ENCODE measurements around the gene NINL.
"Not testable (repeated sequence)": the region's sequence is repeated elsewhere in the genome, so short reads cannot be mapped to it uniquely, and the experiment has no call there.

Gene NINL

DNA sequence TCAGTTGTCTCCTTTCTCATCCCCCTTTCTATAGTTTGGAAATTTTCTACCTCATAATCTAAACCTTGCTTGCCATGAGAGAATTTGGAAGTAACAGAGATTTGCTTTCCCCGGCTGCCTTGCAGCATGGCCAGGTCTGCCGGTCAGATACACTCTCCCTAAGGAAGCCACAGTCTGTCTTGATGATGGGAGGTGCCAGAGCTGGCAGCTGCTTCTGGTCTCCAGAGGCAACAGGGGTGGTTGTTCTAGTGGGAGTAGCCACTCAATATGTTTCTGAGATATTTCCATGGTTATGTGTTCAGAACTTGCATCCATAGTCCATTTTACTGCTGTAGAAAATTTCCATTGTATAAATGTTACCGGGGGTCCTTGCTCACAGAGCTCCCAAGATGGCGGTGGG is 5.4 kb upstream of the NINL start:
- not testable (repeated sequence) for DNase-seq

DNA sequence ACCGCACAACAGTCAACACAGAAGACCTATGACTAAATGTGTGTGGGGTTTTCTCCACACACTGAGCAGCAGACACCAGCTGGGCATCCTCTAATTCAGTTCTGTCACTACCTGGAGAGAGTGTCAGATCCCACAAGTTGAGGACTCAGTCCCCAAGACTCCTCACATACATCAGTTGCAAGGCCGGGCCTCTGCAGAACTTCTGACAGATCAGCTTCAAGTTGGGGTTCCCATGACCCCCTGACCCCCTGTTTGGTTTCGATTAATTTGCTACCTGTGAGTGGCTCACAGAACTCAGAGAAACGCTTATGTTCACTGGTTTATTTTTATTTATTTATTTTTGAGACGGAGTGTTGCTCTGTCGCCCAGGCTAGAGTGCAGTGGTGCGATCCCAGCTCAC is 3.2 kb upstream of the NINL start:
- no peak for DNase-seq

DNA sequence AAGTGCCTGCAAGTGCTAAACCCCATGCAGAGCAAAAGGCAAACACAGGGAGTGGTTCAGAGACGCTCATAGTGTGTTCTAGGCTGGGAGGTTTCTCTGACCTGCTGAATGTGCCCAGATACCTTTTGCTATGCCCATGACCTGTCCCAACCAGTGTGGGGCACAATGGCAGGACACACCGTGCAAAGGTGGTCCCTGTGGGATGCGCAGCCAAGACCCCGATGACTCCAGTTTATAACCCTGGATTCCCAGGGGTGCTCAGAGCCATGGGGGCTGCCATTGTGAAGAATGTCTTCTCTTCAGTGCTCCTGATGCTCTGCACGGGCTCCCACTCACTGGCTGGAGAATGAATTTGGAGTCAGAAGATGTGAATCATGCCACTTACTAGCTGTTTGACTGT is 2.2 kb upstream of the NINL start:
- no peak for DNase-seq

DNA sequence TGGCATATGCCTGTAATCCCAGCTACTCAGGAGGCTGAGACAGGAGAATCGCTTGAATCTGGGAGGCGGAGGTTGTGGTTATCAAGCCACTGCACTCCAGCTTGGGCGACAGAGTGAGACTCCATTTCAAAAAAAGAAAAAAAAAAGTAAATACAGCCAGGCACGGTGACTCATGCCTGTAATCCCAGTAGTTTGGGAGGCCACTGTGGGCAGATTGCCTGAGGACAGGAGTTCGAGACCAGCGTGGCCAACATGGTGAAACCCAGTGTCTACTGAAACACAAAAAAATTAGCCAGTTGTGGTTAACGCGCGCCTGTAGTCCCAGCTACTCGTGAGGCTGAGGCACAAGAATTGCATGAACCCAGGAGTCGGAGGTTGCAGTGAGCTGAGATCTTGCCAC is 1.5 kb upstream of the NINL start:
- no peak for DNase-seq

DNA sequence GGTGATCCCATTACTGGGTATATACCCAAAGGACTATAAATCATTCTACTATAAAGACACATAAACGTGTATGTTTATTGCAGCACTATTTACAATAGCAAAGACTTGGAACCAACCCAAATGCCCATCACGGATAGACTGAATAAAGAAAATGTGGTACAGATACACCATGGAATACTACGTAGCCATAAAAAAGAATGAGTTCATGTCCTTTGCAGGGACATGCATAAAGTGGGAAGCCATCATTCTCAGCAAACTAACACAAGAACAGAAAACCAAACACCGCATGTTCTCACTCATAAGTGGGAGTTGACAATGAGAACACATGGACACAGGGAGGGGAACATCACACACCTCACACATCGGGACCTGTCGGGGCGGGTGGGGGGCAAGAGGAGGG is 1.7 kb downstream of the NINL start:
- not testable (repeated sequence) for DNase-seq

DNA sequence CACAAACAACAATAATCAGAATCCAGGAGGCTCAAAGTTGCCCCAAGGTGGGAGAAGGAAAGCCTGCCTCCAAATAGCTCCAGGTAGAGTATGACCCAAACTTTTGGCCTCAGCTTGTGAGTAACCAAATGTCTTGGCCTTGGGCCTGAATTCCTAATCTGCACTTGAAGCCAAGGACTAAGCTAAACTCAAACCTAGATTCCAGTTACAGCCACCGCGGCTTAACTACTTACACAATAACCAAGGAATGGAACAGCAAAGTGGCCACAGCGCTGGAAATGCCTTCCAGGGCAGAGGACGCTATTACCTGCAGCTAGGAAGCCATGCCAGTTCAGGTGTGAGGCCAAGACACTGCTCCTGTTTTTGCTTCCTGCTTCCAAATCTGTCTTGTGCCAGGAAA is 4.6 kb downstream of the NINL start:
- no peak for DNase-seq

DNA sequence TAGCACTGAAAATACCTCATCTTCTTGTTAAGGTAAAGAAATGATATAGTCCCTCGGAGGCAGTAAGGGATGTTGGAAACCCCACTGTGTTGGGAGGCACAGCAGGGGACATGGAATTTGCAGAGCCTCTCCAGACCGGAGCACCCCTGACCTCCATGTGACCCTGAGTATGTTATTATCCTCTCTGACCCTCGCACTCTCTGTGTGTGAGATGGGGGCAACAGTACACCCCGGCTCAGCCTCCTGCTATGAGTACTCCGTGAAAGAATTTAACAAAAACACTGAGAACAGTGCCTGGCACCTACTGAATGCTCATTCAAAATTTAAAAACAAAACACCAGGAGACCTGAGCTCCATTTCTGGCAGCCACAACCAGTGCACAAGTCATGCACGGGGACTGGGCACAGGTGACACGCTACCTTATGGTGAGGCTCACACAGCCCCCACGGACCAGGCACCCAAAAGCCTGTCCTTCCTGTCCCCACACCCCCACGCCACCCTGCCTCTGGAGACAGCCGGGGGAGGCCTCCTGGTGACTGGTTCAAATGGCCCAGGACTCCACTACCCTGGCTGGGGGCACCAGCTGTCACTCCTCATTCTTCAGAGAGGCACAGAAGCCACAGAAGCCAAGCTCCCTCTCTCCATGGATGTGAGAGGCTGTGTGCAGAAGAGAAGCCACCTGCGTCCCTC is 6.1 kb downstream of the NINL start:
- DNase-seq: no peak

DNA sequence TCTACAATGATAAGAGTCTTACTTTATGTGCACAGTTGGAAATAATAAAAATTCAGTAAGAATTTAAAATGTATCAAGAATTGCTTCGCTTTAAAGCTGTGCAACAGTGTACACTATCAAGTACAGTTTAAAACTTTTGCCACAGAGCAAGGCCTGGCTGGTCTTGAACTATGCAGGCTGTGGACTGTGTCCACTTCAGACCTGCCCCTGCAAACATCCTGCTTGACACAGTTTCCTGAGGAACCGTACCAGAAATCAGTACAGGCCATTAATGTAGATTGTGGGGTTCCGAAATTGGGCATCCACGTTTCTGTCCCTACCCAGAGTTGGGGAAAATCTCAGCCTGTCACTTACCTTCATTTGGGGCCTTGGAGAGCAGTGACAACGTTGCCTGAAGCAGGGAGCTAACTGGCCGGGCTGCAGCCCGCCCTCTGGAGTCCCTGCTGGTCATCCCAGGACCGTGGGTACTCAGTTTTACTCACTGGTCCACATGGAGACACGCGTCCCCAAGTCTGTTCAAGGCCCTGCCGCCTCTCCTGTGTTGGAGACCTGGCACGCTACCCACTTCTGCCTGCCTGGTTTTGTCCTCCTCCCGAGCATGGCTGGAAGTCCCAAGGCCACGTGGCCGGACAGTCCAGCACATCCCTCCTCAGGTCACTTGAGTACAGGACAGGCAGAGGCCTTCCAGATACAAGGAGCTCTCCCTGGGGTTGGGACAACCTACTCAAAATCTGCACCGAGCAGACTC is 8.4 kb downstream of the NINL start:
- no peak for DNase-seq

DNA sequence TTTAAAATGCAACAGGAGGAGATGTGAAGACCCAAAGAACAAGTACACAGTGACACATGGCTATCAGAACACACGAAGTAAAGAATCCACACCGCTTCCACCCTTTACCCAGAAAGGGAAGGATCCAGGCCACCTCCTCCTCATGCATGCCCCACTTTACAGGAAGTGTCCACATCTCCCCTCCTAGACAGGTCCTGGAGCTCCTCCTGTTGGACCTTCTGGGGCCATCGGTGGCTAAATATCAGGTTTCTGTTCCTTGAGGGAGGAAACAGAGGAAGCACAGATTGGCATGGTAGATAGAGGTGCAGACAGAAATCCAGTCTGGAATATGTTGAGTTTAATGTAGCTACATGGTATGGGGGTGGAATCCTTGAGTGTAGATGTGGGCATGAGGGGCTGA is 10.9 kb downstream of the NINL start:
- no peak for DNase-seq

DNA sequence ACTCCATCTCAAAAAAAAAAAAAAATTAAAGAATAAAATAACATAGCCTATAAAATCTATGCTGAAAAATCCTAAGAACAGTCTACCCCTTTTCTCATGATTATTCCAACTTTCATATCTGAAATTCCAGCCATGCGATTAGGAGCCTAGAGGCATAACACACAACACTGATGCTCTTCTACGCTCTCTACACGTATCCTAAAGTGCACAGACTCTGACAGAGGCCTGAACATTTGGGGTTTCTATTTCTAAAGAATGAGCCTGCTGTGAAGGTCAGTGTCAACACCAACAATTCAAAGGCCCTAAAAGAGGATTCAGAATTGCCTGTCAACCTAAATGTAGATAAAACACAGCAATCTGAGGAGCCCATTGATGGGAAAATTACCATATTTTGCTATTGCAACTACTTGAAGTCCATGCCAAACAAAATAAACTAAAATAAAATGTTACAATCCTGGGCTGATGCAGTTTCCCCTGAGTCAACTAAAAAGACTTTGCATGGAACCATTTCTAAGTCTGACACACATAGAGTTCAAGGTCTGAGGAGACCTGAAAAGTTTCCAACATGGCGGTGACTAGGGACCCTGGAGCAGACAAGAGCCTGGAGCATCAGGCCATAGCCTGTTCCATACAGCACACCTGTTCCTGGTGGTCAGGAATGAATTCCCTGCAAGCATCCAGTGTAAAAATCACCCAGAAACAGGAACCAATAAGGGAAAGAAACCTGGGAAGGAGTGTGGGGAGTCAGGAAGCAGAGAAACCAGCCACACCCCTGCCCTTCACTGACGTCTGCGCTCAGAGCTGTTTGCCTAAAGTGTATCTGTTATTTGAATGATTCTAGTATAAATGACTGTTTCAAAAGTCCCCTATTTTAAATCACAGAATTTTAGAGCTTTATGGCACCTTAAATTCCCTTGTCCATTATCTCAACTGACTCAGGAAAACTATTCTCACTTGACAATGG is 11.8 kb downstream of the NINL start:
- no peak for DNase-seq

DNA sequence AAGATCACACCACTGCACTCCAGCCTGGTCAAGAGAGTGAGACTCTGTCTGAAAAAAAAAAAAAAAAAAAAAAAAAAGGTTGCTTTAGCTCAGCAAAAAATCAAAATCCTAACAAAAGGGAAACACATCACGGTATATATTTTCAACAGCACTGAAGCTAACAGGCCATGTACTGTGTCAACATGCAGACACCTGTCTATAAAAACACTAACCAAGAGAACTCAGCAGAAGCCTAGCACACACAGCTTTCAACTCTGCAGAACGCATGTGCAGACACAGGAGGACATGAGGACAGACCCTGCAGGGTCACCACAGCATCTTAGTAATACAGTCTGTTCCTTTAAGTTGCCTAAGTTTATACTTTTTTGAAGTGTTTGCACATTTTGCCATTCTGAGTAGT is 13.5 kb downstream of the NINL start:
- no peak for DNase-seq

DNA sequence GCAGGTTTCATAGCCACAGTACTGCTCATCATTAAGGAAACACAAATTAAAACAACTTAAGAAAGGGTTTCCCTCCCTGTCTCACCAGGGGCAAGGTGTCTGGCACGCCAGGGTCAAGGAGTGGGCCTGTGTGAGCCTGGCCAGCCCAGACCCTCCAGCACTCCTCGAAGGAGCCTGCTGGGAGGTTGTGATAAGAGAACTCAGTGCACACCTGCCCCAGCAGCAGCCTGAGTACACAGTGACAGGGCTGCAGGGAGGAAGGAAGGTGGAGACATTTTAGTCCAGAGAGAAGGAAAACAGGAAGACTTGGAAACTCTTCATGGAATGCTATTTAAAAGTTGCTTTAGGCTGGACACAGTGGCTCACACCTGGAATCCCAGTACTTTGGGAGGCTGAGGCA is 14.1 kb downstream of the NINL start:
- no peak for DNase-seq

DNA sequence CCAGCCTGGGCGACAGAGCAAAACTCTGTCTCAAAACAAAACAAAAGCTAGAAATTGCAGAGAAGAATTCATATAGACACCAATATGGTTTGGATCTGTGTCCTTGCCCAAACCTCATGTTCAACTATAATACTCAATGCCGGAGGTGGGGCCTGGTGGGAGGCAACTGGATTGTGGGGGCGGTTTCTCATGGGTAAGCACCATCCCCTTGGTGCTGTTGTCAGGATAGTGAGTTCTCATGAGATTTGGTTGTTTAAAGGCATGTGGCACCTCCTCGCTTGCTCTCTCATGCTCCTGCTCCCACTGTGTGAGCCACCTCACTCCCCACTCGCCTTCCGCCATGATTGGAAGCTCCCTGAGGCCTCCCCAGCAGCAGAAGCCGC is 15.2 kb downstream of the NINL start:
- DNase-seq: no peak

DNA sequence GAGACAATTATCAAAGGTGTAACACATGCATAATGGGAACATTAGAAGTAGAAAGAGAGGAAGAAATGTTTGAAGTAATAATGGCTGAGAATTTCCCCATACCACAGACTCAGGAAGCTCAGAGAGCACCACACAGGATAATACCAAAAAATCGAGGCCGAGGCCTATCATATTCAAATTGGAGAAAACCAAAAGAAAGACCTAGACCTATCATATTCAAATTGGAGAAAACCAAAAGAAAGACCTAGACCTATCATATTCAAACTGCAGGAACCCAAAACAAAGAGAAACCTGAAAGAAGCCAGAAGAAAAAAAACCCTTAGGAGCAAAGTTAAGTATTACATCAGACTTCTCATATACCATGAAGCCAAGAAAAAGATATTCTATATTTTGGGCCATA is 18.0 kb downstream of the NINL start:
- no peak for DNase-seq

DNA sequence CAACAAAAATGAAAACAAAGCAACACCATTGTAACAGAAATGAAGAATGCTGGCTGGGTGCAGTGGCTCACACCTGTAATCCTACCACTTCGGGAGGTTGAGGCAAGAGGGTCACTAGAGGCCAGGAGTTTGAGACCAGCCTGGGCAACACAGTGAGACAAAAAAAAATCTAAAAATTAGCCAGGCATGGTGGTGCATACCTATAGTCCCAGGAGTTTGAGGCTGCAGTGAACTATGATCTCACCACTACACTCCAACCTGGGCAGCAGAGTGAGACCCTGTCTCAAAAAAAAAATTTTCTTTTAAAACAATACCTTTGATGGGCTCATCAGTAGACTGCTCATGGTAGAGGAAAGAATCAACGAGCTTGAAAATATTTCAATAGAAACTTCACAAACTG is 18.5 kb downstream of the NINL start:
- no peak for DNase-seq

DNA sequence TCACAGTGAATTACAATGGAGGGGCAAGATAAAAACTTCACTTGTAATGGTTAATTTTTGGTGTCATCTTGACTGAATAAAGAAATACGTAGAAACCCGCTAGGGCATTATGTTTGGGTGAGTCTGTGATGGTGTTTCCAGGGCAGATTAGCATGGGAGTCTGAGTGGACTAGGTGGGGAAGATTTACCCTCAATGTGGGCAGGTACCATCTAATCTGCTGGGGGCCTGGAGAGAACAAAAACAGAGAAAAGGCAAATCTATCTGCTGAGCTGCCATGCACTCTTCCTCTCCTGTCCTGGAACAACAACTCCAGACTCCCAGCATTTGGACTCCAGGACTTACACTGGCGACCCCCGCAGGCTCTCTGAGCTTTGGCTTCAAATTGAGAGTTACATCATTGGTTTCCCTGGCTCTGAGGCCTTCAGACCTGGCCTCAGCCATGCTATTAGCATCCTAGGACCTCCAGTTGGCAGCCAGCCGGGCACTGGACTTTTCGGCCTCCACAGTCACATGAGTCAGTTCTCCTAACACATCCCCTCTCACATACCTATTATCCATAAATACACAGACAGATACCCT is 19.7 kb downstream of the NINL start:
- no peak for DNase-seq

DNA sequence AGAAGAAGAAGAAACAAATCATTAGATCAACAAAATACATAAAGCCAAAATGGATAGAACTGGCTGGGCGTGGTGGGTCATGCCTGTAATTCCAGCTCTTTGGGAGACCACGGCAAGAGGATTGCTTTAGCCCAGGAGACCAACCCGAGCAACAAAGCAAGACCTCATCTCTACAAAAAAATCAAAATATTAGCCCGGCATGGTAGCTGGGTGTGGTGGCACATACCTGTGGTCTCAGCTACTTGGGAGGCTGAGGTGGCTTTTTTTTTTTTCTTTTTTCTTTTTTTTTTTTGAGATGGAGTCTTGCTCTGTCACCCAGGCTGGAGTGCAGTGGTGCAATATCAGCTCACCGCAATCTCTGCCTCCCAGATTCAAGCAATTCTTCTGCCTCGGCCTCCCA is 21.5 kb downstream of the NINL start:
- DNase-seq: no peak

DNA sequence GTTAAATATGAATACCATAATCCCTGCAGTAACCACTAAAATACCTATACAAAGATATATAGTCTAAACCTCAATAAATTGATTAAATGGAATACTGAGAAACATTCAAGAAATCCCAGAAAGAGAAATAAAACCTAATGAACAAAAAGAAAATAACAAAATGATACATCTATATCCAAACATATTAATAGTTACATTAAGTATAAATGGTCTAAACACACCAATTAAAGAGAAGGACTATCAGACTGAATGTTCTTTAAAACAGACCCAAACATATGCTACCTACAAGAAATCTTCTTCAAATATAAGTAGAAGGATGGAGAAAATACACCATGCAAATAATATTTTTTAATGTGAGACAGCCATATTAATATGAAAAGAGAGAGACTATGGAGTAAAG is 22.0 kb downstream of the NINL start:
- DNase-seq: no peak

DNA sequence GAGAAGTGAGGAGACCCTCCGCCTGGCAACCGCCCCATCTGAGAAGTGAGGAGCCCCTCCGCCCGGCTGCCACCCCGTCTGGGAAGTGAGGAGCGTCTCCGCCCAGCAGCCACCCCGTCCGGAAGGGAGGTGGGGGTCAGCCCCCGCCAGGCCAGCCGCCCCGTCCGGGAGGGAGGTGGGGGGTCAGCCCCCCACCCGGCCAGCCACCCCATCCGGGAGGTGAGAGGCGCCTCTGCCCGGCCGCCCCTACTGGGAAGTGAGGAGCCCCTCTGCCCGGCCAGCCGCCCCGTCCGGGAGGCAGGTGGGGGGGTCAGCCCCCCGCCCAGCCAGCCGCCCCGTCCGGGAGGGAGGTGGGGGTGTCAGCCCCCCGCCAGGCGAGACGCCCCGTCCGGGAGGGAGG is 23.6 kb downstream of the NINL start:
- not testable (repeated sequence) for DNase-seq

DNA sequence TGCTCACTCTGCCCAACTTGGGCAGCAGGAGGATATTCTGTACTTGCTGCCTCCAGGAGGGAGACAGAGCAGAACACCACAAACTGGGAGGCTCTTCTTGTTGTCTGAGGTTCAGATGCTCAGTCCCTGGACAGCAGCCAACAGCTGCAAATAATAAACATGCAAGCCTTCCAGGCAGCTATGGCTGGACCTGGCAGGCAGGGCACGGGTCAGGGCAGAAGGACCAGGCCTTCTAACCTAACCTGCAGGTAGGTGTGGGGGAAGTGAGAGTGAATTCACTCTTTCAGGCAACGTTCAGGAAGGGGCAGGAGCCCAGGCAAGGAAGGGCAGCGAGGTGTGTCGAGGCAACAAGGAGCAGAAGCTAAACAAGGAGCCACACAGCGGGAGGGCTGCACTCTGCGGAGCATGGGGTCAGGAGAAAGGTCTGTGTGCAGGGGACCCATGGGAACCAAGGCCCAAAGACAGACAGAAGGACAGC is 31.5 kb downstream of the NINL start:
- peak; percentile 50 for DNase-seq

DNA sequence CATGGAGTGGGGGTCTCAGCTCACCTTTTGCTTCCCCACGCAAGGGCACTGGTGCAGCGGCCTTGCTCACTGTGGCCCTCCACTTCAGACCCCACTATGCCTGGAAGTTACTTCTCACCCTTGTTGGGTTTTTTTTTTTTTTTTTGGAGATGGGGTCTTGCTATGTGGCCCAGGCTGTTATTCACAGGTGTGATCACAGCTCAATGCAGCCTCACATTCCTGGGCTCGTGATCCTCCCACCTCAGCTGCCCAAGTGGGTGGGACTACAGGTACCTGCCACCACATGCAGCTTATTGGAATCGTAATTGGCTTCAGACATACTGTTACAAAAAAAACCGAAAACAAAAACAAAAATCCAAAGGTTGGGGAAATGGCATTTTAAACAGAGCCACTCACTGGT is 32.4 kb downstream of the NINL start:
- no peak for DNase-seq

DNA sequence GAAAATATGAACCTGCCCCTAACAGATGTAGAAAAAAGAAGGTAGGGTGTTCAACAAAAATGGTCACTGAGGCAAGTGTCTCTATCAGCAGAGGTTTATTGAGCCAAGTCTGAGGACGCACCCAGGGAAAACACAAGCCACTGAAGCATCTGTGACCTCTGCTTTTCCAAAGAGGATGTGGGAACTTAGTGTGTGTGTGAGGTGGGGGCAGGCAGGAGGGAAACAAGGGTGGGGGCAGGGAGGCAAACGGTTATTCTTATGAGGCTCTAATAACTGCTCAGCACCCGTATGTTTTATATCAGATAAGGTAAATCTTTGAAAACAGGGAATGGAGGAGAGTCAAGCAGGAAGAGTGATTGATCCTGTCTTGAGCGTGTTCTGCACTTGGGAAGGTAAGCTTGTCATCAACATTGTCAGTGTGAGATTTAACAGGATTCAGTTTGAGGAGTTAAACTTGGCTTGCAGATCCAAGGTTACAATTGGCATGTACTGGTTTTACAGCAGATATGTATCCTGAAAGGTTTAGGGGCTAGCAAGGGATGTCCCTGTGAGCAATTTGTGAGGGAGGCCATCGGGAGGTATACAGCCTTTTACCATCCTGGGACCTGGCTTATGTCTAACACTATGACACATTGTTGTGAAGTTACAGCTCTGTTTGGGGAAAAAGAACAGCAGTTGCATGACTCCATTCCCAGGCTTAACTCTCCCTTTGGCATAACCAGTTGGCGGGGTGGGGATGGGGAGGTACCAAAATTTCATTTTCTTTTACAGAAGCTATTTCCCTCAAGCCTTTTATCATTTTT is 33.7 kb downstream of the NINL start:
- no peak for DNase-seq

Data from NCI-H1105 treated with DMSO at 0.1 percent for 48 hours (cell line).